Measurements from ENCODE around the gene TRPC4AP. TPM values are rescaled to one million over a fixed set of nuclear protein-coding genes. Genes with fewer than 3 reads are reported as not detected.
"Not testable (repeated sequence)": the region's sequence is repeated elsewhere in the genome, so short reads cannot be mapped to it uniquely, and the experiment has no call there.

The TRPC4AP gene
- total RNA-seq, 1 donor: 91.7 TPM

DNA sequence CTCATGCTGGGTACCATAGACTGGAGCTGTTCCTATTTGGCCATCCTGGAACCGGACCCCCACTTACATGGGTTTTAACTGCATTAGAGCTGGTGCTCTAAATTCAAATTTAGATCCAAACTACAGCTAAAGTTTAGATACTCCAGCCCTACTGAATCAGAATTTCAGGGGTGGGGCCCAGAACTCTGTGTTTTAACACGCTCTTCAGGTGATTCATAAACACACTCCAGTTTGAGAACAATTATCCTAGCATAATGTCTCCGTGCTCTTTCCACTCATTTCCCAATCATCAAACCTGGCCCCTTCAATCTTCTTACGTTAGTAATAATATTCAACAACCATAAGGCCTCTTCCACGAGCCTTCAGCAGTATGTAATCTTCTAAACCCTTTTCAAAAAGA, 15.3 kb downstream of the TRPC4AP start:
- no peak overlapping the region for H3K4me3 ChIP-seq (ENCODE audit: low read depth, low read length)
- DNase-seq (ENCODE audit: low read depth): no peak
- TF ChIP-seq, protein P1, sequence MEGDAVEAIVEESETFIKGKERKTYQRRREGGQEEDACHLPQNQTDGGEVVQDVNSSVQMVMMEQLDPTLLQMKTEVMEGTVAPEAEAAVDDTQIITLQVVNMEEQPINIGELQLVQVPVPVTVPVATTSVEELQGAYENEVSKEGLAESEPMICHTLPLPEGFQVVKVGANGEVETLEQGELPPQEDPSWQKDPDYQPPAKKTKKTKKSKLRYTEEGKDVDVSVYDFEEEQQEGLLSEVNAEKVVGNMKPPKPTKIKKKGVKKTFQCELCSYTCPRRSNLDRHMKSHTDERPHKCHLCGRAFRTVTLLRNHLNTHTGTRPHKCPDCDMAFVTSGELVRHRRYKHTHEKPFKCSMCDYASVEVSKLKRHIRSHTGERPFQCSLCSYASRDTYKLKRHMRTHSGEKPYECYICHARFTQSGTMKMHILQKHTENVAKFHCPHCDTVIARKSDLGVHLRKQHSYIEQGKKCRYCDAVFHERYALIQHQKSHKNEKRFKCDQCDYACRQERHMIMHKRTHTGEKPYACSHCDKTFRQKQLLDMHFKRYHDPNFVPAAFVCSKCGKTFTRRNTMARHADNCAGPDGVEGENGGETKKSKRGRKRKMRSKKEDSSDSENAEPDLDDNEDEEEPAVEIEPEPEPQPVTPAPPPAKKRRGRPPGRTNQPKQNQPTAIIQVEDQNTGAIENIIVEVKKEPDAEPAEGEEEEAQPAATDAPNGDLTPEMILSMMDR (IDR thresholded peaks at IDR 0.05; ENCODE audit: insufficient read depth, low read length): no peak

DNA sequence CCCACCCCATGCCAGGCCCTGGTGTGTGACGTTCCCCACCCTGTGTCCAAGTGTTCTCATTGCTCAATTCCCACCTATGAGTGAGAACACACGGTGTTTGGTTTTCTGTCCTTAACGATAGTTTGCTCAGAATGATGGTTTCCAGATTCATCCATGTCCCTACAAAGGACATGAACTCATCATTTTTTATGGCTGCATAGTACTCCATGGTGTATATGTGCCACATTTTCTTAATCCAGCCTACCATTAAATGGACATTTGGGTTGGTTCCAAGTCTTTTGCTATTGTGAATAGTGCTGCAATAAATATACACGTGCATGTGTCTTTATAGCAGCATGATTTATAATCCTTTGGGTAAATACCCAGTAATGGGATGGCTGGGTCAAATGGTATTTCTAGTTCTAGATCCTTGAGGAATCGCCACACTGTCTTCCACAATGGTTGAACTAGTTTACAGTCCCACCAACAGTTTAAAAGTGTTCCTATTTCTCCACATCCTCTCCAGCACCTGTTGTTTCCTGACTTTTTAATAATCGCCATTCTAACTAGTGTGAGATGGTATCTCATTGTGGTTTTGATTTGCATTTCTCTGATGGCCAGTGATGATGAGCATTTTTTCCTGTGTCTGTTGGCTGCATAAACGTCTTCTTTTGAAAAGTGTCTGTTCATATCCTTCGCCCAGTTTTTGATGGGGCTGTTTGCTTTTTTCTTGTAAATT, 21.0 kb downstream of the TRPC4AP start:
- not testable (repeated sequence) for DNase-seq (ENCODE audit: low read depth)

DNA sequence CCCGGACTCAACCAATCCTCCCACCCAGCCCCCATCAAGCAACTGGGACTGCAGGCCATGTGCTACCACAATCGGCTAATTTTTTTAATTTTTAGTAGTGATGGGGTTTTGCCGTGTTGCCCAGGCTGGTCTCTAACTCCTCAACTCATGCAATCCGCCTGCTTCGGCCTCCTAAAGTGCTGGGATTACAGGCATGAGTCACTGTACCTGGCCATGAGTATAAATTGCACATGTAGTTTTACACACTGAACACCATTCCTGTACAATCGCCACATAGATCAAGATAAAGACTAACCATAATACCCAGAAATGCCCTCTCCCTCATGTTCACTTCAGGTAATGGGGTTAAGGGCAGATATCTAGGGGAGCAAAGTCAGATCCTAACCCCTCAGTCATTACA, 26.4 kb downstream of the TRPC4AP start:
- TF ChIP-seq, protein P1 (IDR thresholded peaks at IDR 0.05; ENCODE audit: insufficient read depth, low read length): no peak
- no peak for DNase-seq (ENCODE audit: low read depth)
- no peak overlapping the region for H3K4me3 ChIP-seq (ENCODE audit: low read depth, low read length)

More for the DNA sequence above, 21.0 kb downstream of the TRPC4AP start:
- not testable (repeated sequence) for H3K4me3 ChIP-seq (ENCODE audit: low read depth, low read length)

DNA sequence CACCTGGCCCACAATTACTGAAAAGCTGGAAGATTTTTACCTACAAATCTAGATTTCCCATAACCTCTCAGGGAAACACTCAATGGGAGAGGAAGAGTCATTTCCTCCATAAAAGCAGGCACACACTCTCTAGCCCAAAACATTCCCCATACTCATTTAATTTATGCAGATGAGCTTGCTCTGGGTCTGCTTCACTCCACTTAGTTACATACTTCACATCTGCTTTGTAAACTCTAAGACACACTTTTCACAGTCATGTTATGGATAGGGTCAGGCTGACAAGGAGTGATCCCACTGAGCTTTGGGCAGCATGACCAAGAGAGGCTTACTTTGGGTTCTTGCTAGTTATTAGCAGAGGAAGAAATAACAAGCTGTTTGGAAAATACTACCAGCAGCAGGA, 27.4 kb downstream of the TRPC4AP start:
- no peak overlapping the region for H3K4me3 ChIP-seq (ENCODE audit: low read depth, low read length)
- DNase-seq (ENCODE audit: low read depth): no peak
- TF ChIP-seq, protein P1 (IDR thresholded peaks at IDR 0.05; ENCODE audit: insufficient read depth, low read length): no peak

DNA sequence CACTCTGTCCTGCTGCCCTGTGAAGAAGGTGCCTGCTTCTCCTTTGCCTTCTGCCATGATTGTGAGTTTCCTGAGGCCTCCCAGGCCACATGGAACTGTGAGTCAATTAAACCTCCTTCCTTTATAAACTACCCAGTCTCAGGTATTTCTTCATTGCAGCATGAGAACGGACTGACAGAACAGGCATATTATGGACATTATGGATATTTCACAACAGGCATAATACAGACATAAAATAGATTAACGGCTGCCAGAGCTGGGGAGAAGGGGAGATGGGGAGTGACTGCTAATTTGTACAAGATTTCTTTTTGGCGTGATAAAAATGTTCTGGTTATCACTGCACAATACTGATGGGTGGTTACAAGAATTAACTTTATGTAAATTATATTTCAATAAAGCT, 29.4 kb downstream of the TRPC4AP start:
- TF ChIP-seq, protein P1 (IDR thresholded peaks at IDR 0.05; ENCODE audit: insufficient read depth, low read length): no peak
- no peak overlapping the region for H3K4me3 ChIP-seq (ENCODE audit: low read depth, low read length)
- no peak for DNase-seq (ENCODE audit: low read depth)

DNA sequence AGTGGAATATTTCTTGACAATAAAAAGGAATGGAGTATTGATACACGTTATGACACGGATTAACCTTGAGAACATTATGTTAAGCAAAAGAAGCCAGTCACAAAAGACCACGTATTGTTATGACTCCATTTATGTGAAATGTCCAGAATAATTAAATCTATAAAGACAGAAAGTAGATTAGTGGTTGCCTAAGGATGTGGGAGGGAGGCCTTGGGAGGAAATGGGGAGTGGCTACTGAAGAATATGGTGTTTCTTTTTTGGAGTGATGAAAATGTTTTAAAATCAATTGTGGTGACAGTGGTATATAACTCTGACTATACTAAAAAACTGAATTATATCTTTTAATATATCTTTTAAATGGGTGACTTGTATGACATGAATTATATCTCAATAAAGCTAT, 30.1 kb downstream of the TRPC4AP start:
- H3K4me3 ChIP-seq (ENCODE audit: low read depth, low read length): no peak overlapping the region
- no peak for DNase-seq (ENCODE audit: low read depth)
- TF ChIP-seq, protein P1 (IDR thresholded peaks at IDR 0.05; ENCODE audit: insufficient read depth, low read length): no peak

DNA sequence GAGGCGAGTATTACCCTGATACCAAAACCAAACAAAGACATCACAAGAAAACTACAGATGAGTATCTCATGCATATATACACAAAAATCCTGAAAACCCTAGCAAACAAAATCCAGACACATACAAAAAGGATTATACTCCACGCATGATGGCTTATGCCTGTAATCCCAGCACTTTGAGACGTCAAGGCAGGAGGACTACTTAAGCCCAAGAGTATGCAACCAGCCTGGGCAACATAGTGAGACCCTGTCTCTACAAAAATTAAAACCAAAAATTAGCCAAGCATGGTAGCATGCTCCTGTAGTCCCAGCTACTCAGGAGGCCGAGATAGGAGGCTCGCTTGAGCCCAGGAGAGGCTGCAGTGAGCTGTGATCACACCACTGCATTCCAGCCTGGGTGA, 32.4 kb downstream of the TRPC4AP start:
- TF ChIP-seq, protein P1 (IDR thresholded peaks at IDR 0.05; ENCODE audit: insufficient read depth, low read length): no peak
- DNase-seq (ENCODE audit: low read depth): no peak
- H3K4me3 ChIP-seq (ENCODE audit: low read depth, low read length): no peak overlapping the region

Measured in fibroblast of the aortic adventitia (primary cell).